DMS53 treated with DMSO at 0.1 percent for 48 hours (cell line): Measurements from ENCODE around the gene PTK6.

ENCODE experiments used
- DNase-seq: peaks from one replicate; lab custom pipeline; 2025; ENCODE audit not compliant: unreplicated experiment; lab: John Stamatoyannopoulos, UW

PTK6 gene

GRCh38 chr20:63570281-63571086 lies 33.3 kb upstream of the PTK6 start:
- no peak for DNase-seq

- DNase-seq, result no peak
Observed at GRCh38 chr20:63568986-63569949, 32.1 kb upstream of the PTK6 start.

- no peak for DNase-seq
Observed at GRCh38 chr20:63568170-63568981, 31.2 kb upstream of the PTK6 start.

- DNase-seq, result no peak
Observed at GRCh38 chr20:63567386-63568169, 30.4 kb upstream of the PTK6 start.

- DNase-seq, result no peak
Observed at GRCh38 chr20:63567136-63567385, 29.9 kb upstream of the PTK6 start.

- DNase-seq, result no peak
Observed at GRCh38 chr20:63566395-63567135, 29.4 kb upstream of the PTK6 start.

- no peak for DNase-seq
Observed at GRCh38 chr20:63565699-63566335, 28.6 kb upstream of the PTK6 start.

GRCh38 chr20:63565021-63565698 lies 28.0 kb upstream of the PTK6 start:
- DNase-seq, result no peak

GRCh38 chr20:63564036-63564810 lies 27.0 kb upstream of the PTK6 start:
- DNase-seq, result no peak

- DNase-seq, result no peak
Observed at GRCh38 chr20:63563225-63563935, 26.2 kb upstream of the PTK6 start.

- no peak for DNase-seq
Observed at GRCh38 chr20:63562461-63563224, 25.5 kb upstream of the PTK6 start.

GRCh38 chr20:63561624-63562396 lies 24.6 kb upstream of the PTK6 start:
- no peak for DNase-seq

- no peak for DNase-seq
Observed at GRCh38 chr20:63560856-63561609, 23.9 kb upstream of the PTK6 start.

GRCh38 chr20:63560333-63560805 lies 23.2 kb upstream of the PTK6 start:
- DNase-seq, result no peak
